ENCODE data around the gene MRPL53.

MRPL53 gene

GRCh38 chr2:74510272-74510671, 37.8 kb upstream of the MRPL53 start:
- H3K4me3 ChIP-seq (ENCODE audit: low read length in 2 of 2) = no peak overlapping the region
- no peak overlapping the region for H3K9ac ChIP-seq (ENCODE audit: low read length in 2 of 2)
- H3K4me1 ChIP-seq (ENCODE audit: control insufficient read depth, insufficient read depth, low read length) = peaks cover 37% of the 10 kb centered on the region
- H3K36me3 ChIP-seq (ENCODE audit: control insufficient read depth in 2 of 2, insufficient read depth in 2 of 2, low read length in 2 of 2) = peaks cover 8 to 10% of the 10 kb centered on the region in 2 donors
- peaks cover 49 to 52% of the 10 kb centered on the region in 2 donors for H3K27me3 ChIP-seq (ENCODE audit: control insufficient read depth in 1 of 2, insufficient read depth in 2 of 2, low read length in 2 of 2)
- no peaks in the 10 kb centered on the region for H3K9me3 ChIP-seq (ENCODE audit: control insufficient read depth in 2 of 2, low read length in 2 of 2)
- H3K27ac ChIP-seq (ENCODE audit: low read length) = no peak overlapping the region

DNA sequence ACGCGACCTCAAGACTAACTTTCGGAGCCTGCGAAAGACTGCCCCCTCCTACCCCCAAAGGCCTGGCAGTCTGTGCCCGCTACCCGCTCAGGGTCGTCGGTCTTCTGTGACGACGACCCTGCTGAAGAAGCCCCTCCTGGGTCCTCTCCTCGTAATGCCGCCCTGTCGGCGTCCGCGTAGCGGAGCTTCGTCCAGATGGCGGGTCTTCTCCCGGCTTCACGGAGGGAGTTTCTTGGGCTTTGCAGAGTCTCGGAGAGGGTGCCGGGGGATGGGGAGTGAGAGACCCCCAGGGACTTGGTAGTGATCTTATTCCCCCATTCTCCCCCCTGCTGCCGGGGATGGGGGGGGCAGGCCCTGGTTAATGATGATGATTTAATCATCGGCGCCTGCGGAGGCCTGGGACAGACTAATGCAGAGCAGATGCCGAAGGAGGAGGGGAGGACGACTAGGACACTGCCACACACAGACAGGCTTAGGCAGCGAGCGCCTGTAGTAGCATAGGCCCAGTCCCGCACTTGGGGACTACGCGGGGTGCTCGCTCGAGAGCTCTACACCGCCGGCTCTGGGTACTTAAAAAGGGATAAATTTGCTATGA, 35.5 kb upstream of the MRPL53 start:
- Histone ChIP-seq H3K4me1 (ENCODE audit: control insufficient read depth, insufficient read depth, low read length) (peaks cover 34% of the 10 kb centered on the region), H3K27ac (ENCODE audit: low read length) (peak overlapping the region; percentile 97), H3K9me3 (ENCODE audit: control insufficient read depth in 2 of 2, low read length in 2 of 2) (no peaks in the 10 kb centered on the region), H3K9ac (ENCODE audit: low read length in 2 of 2) (peak overlapping the region; percentile 95 to 99), H3K4me3 (ENCODE audit: low read length in 2 of 2) (peak overlapping the region; percentile 98), H3K36me3 (ENCODE audit: control insufficient read depth in 2 of 2, insufficient read depth in 2 of 2, low read length in 2 of 2) (peaks cover 9 to 10% of the 10 kb centered on the region in 2 donors), H3K27me3 (ENCODE audit: control insufficient read depth in 1 of 2, insufficient read depth in 2 of 2, low read length in 2 of 2) (peaks cover 41 to 44% of the 10 kb centered on the region in 2 donors)

GRCh38 chr2:74507145-74507925, 34.9 kb upstream of the MRPL53 start, which contains the start of gene PCGF1:
Gene PCGF1 (minus strand): TSS chr2:74507695. CDS start chr2:74507668, 27 bp downstream.
- H3K4me1 ChIP-seq (ENCODE audit: control insufficient read depth, insufficient read depth, low read length) = peaks cover 41% of the 10 kb centered on the region
- peak within 1 kb of the TSS; percentile 95 to 99 for H3K9ac ChIP-seq (ENCODE audit: low read length in 2 of 2)

GRCh38 chr2:74505448-74506246, 33.2 kb upstream of the MRPL53 start:
- Histone ChIP-seq H3K36me3 (ENCODE audit: control insufficient read depth in 2 of 2, insufficient read depth in 2 of 2, low read length in 2 of 2) (peaks cover 9 to 10% of the 10 kb centered on the region in 2 donors), H3K9ac (ENCODE audit: low read length in 2 of 2) (no peak overlapping the region), H3K9me3 (ENCODE audit: control insufficient read depth in 2 of 2, low read length in 2 of 2) (no peaks in the 10 kb centered on the region), H3K27me3 (ENCODE audit: control insufficient read depth in 1 of 2, insufficient read depth in 2 of 2, low read length in 2 of 2) (peaks cover 41 to 49% of the 10 kb centered on the region in 2 donors), H3K4me3 (ENCODE audit: low read length in 2 of 2) (peak overlapping the region; percentile 33 to 35), H3K4me1 (ENCODE audit: control insufficient read depth, insufficient read depth, low read length) (peaks cover 45% of the 10 kb centered on the region), H3K27ac (ENCODE audit: low read length) (no peak overlapping the region)

More at GRCh38 chr2:74507145-74507925, 34.9 kb upstream of the MRPL53 start, which contains the start of gene PCGF1:
- Histone ChIP-seq H3K9me3 (ENCODE audit: control insufficient read depth in 2 of 2, low read length in 2 of 2) (no peaks in the 10 kb centered on the region), H3K36me3 (ENCODE audit: control insufficient read depth in 2 of 2, insufficient read depth in 2 of 2, low read length in 2 of 2) (peaks cover 9 to 10% of the 10 kb centered on the region in 2 donors), H3K4me3 (ENCODE audit: low read length in 2 of 2) (peak within 1 kb of the TSS; percentile 98), H3K27ac (ENCODE audit: low read length) (peak within 1 kb of the TSS; percentile 97), H3K27me3 (ENCODE audit: control insufficient read depth in 1 of 2, insufficient read depth in 2 of 2, low read length in 2 of 2) (peaks cover 38 to 45% of the 10 kb centered on the region in 2 donors)

GRCh38 chr2:74504591-74504990, 32.1 kb upstream of the MRPL53 start:
- Histone ChIP-seq H3K4me3 (ENCODE audit: low read length in 2 of 2) (no peak overlapping the region), H3K4me1 (ENCODE audit: control insufficient read depth, insufficient read depth, low read length) (peaks cover 46% of the 10 kb centered on the region), H3K36me3 (ENCODE audit: control insufficient read depth in 2 of 2, insufficient read depth in 2 of 2, low read length in 2 of 2) (peaks cover 9 to 10% of the 10 kb centered on the region in 2 donors), H3K9me3 (ENCODE audit: control insufficient read depth in 2 of 2, low read length in 2 of 2) (no peaks in the 10 kb centered on the region), H3K27ac (ENCODE audit: low read length) (no peak overlapping the region), H3K27me3 (ENCODE audit: control insufficient read depth in 1 of 2, insufficient read depth in 2 of 2, low read length in 2 of 2) (peaks cover 44 to 56% of the 10 kb centered on the region in 2 donors), H3K9ac (ENCODE audit: low read length in 2 of 2) (no peak overlapping the region)

DNA sequence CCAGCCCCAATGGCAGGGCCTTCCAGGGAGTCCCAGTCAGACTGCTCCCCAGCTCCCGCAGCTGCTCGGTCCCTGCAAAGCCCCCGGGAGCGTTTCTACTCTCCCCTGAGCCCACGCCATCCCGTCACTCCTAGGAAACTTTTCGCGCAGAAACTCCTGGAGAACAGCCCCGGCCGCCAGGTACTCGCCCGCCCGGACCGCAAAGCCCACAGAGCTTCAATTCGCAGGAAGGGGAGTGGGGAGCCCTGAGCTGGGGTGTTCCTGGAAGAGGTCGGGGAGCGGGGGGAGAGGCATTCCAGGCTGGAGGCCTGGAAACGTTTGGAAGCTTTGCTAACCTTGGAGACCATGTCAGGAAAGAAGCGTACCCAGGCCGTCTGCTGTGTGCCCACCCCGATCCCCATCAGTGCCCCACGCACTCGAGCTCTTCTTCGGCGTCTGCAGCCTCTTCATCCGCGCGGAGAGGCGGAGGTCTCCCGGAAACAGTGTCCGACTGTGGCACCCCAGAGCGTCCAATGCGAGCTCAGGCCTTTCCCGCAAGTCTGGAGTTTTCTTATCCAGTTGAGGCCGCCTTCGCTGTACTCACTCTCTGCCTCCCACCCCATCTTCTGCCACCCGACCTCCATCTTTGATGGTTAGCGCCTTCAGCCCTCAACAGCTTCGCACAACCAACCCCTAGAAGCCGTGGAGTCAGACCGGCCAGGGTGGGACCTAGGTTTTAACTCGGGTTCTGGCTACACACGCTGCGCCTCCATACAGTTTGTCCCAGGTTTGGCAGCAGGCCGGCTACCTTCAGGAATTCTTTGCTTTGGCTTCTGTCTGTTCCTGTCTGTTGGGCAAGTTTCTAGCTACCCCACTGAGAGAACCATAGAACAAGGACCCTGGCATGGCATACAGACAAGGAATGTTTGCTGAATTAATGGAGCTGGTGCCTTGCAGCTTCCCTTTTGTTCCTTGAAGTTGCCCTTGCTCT, 31.3 kb upstream of the MRPL53 start:
- Histone ChIP-seq H3K9me3 (ENCODE audit: control insufficient read depth in 2 of 2, low read length in 2 of 2) (no peaks in the 10 kb centered on the region), H3K4me1 (ENCODE audit: control insufficient read depth, insufficient read depth, low read length) (peaks cover 54% of the 10 kb centered on the region), H3K36me3 (ENCODE audit: control insufficient read depth in 2 of 2, insufficient read depth in 2 of 2, low read length in 2 of 2) (peaks cover 9 to 10% of the 10 kb centered on the region in 2 donors), H3K4me3 (ENCODE audit: low read length in 2 of 2) (peak overlapping the region; percentile 48 to 70), H3K27ac (ENCODE audit: low read length) (no peak overlapping the region), H3K9ac (ENCODE audit: low read length in 2 of 2) (peak overlapping the region in 1 of 2 donors; percentile 29), H3K27me3 (ENCODE audit: control insufficient read depth in 1 of 2, insufficient read depth in 2 of 2, low read length in 2 of 2) (peaks cover 51 to 61% of the 10 kb centered on the region in 2 donors)

DNA sequence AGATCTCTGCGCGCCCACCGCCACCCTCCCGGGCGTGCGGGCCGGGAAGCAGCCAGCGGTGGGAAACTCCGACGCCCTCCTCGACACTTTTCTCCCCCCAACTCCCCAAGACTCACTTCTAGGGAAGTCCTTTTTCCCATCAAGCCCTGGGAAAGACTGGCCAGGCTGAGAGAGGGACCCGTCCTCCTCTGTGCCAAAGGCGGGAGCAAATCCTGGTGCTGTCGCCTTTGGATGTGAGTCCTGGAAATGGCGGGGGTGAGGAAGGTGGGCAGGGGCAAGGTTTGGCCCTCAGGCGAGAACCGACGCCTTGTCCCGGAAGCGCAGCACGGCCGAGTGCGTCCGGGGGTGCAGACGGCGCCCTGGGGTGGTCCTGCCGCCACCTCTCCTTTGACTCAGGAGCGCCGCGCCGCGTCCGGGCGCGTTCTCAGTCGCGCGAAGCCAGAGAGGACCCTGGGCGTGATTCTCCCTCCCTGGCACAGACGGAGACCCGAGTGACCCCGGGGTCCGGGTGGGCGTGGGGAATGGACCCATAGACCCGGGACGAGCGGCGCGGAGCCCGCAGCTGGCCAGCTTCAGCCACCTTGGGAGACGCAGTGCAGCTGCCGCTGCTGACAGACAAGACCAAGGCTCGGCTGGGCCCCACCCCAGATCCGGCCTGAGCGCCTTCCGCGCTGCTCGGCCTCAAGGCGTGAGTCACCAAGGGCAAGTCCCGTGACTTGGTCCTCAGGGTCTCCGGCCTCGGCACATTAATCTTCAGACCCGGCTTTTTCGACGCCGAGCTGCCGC, 30.4 kb upstream of the MRPL53 start:
- peaks cover 57% of the 10 kb centered on the region for H3K4me1 ChIP-seq (ENCODE audit: control insufficient read depth, insufficient read depth, low read length)
- no peak overlapping the region for H3K27ac ChIP-seq (ENCODE audit: low read length)
- H3K9ac ChIP-seq (ENCODE audit: low read length in 2 of 2) = peak overlapping the region in 1 of 2 donors; percentile 47
- peaks cover 9 to 10% of the 10 kb centered on the region in 2 donors for H3K36me3 ChIP-seq (ENCODE audit: control insufficient read depth in 2 of 2, insufficient read depth in 2 of 2, low read length in 2 of 2)
- peak overlapping the region; percentile 48 to 70 for H3K4me3 ChIP-seq (ENCODE audit: low read length in 2 of 2)
- peaks cover 57 to 66% of the 10 kb centered on the region in 2 donors for H3K27me3 ChIP-seq (ENCODE audit: control insufficient read depth in 1 of 2, insufficient read depth in 2 of 2, low read length in 2 of 2)
- H3K9me3 ChIP-seq (ENCODE audit: control insufficient read depth in 2 of 2, low read length in 2 of 2) = no peaks in the 10 kb centered on the region

DNA sequence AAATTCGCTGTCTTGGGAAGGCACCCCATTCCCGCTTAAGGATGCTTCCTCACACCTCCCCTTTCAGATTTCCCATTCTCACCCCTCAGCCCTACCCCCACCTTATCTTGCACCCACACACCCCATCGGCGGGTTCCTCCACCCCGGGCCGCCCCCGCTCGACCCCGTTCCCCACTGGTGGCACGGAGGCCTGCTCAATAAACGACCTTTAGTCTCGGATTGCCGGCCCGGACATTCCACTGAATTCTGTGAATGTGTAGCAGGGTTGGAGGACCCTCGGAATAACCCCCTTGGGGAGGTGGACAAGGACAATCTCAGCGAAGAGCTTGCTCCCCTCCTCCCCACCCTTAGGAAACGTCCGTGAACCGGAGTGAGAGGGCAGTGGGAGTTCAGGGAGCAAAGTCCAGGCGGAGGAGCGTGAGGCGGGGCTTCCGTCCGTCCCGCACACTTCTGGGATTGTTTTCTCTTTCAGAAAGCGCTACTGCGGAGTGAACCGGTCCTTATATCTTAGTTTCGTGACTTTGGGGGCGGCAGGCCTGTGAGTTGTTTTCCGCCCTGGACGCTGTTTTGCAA, 29.8 kb upstream of the MRPL53 start:
- peaks cover 58% of the 10 kb centered on the region for H3K4me1 ChIP-seq (ENCODE audit: control insufficient read depth, insufficient read depth, low read length)
- H3K27ac ChIP-seq (ENCODE audit: low read length) = no peak overlapping the region
- H3K27me3 ChIP-seq (ENCODE audit: control insufficient read depth in 1 of 2, insufficient read depth in 2 of 2, low read length in 2 of 2) = peaks cover 63 to 72% of the 10 kb centered on the region in 2 donors
- peaks cover 9 to 10% of the 10 kb centered on the region in 2 donors for H3K36me3 ChIP-seq (ENCODE audit: control insufficient read depth in 2 of 2, insufficient read depth in 2 of 2, low read length in 2 of 2)
- no peaks in the 10 kb centered on the region for H3K9me3 ChIP-seq (ENCODE audit: control insufficient read depth in 2 of 2, low read length in 2 of 2)
- no peak overlapping the region for H3K9ac ChIP-seq (ENCODE audit: low read length in 2 of 2)
- H3K4me3 ChIP-seq (ENCODE audit: low read length in 2 of 2) = peak overlapping the region; percentile 48 to 70

Measured in stomach smooth muscle (tissue), 2 donors.